Stimulated activated memory B cell treated with anti-CD40 and anti-IgM and Interleukin-4, amounts not matched to agents 10 μg/mL and 1 μg/mL and 100 μg/mL, for 72 hours (primary cell): ENCODE measurements around the gene EVA1A.

ENCODE experiments used
- ATAC-seq: fragments of 150-1000 bp; cut with Tn5 transposase; 2 replicates; pipeline ENCODE4 v1.10.0; 2021
- H3K27ac Mint-ChIP-seq: one replicate; pipeline ENCODE4 v1.8.0; 2022; ENCODE audit warnings: mild to moderate bottlenecking, mixed read lengths
- H3K27me3 Mint-ChIP-seq: one replicate; pipeline ENCODE4 v1.8.0; 2022; ENCODE audit warnings: mixed read lengths
- H3K36me3 Mint-ChIP-seq: one replicate; pipeline ENCODE4 v1.8.0; 2022; ENCODE audit warnings: mixed read lengths
- H3K4me1 Mint-ChIP-seq: one replicate; pipeline ENCODE4 v1.8.0; 2022; ENCODE audit warnings: mixed read lengths
- H3K4me3 Mint-ChIP-seq: one replicate; pipeline ENCODE4 v1.8.0; 2022; ENCODE audit warnings: mild to moderate bottlenecking, moderate library complexity, mixed read lengths
- H3K9me3 Mint-ChIP-seq: one replicate; pipeline ENCODE4 v1.8.0; 2022; ENCODE audit warnings: mixed read lengths

EVA1A gene

DNA sequence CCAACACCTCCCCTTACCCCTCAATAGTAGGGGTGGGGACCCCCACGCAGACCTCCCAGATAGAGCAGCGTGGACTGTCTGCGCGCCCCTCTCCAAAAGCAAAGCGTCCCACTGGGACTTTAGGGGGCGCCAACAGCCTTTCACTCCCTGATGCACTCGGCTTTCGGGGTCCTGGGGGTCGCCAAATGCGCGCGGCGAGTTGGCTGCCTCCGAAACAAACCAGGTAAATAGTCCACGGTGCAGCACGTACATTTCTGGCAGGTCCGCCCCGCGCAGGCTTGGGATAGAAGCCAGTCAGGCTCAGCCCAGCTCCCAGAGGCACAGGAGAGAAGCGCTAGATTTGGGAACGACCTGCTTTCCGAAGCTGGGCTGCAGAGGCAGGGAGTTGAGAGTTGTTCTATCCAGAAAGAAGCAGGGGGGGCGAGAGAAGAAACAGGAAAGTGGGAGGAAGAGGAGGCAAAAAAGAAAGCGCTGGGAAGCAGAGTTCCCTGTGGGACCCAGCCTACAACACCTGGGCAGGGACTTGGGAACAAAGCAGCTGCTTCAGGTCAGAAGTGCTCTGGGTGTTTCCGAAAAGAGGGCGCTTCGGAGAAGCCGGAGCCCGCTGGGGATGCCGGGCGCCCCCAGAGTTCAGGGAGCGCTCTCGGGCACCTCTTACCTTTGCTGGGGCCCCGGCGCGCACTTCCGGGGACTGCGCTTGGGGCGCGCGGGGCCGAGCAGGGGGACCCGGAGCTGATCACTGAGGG is 544 bp downstream of the EVA1A start:
- Mint-ChIP-seq H3K27me3 (peaks cover 55% of the 10 kb centered on the region), H3K27ac (no peak overlapping the region), H3K36me3 (no peaks in the 10 kb centered on the region), H3K4me1 (peaks cover 14% of the 10 kb centered on the region), H3K4me3 (peak overlapping the region; percentile 83), H3K9me3 (no peaks in the 10 kb centered on the region)
- ATAC-seq: peak; percentile 40

- ATAC-seq: no peak
- H3K27ac Mint-ChIP-seq: no peak overlapping the region
- peaks cover 60% of the 10 kb centered on the region for H3K27me3 Mint-ChIP-seq
Measured at GRCh38 chr2:75559680-75560021, 1.1 kb downstream of the EVA1A start.

GRCh38 chr2:75558786-75559679 is 1.7 kb downstream of the EVA1A start:
- H3K27me3 Mint-ChIP-seq: peaks cover 63% of the 10 kb centered on the region
- no peak for ATAC-seq
- H3K9me3 Mint-ChIP-seq: no peaks in the 10 kb centered on the region
- no peaks in the 10 kb centered on the region for H3K36me3 Mint-ChIP-seq
- H3K4me3 Mint-ChIP-seq: no peak overlapping the region
- H3K4me1 Mint-ChIP-seq: peaks cover 14% of the 10 kb centered on the region
- H3K27ac Mint-ChIP-seq: no peak overlapping the region

More at GRCh38 chr2:75559680-75560021, 1.1 kb downstream of the EVA1A start:
- no peaks in the 10 kb centered on the region for H3K36me3 Mint-ChIP-seq
- H3K4me3 Mint-ChIP-seq: peak overlapping the region; percentile 83
- no peaks in the 10 kb centered on the region for H3K9me3 Mint-ChIP-seq
- peaks cover 14% of the 10 kb centered on the region for H3K4me1 Mint-ChIP-seq

- Mint-ChIP-seq H3K27me3 (peaks cover 63% of the 10 kb centered on the region), H3K9me3 (no peaks in the 10 kb centered on the region), H3K4me1 (peaks cover 14% of the 10 kb centered on the region), H3K27ac (no peak overlapping the region), H3K36me3 (no peaks in the 10 kb centered on the region), H3K4me3 (no peak overlapping the region)
- no peak for ATAC-seq
Measured at GRCh38 chr2:75558136-75558535, 2.6 kb downstream of the EVA1A start.

GRCh38 chr2:75557474-75558133 is 3.1 kb downstream of the EVA1A start:
- Mint-ChIP-seq H3K36me3 (no peaks in the 10 kb centered on the region), H3K27ac (no peak overlapping the region), H3K4me3 (no peak overlapping the region), H3K27me3 (peaks cover 69% of the 10 kb centered on the region), H3K9me3 (no peaks in the 10 kb centered on the region), H3K4me1 (peaks cover 14% of the 10 kb centered on the region)
- ATAC-seq: no peak

DNA sequence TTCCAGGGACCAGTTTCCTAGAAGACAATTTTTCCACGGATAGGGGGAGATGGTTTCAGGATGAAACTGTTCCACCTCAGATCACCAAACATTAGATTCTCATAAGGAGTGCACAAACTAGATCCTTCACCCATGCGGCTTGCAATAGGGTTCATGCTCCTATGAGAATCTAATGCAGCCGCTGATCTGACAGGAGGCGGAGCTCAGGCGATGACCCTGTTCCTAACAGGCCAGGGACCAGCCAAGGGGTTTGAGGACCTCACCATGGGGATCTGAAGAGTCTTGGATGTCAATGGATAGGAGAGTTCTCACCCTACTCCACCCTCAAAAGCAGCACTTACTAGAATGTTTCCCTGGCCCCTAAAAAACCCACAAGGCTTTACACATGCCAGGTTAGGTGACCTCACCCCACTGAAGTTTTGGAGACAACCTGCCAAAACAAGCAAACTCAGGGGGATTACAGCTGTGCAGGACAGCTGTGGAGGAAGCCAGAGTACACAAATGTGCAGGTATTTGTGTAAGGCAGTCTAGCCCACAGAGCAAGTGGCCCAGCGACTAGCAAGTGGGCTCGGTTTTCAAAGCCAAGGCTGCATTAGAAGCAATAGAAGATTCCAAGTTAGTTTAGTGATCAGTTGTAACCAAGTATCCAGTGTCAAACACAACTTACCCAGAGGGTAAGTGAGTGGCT is 3.9 kb downstream of the EVA1A start:
- Mint-ChIP-seq H3K27me3 (peaks cover 73% of the 10 kb centered on the region), H3K27ac (no peak overlapping the region), H3K4me3 (no peak overlapping the region), H3K4me1 (peaks cover 14% of the 10 kb centered on the region), H3K9me3 (no peaks in the 10 kb centered on the region), H3K36me3 (no peaks in the 10 kb centered on the region)
- no peak for ATAC-seq

DNA sequence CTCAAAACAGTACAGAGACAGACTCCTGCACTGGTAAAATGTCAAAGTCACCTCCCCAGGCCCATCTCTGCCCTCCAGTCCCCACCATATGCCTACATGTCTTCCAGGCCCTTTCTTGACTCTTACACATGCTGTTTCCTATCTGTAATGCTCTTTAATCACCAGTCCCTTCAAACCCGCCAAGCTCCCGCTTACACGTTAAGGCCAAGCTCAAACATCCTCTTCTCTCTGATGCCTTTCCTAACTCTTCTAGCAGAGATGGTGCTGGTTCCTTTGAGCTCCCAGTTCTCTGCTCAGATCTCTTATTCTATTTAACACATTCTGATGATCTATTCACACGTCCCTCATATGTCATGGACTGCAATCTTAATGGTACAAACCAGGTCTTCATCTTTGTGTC is 5.0 kb downstream of the EVA1A start:
- Mint-ChIP-seq H3K9me3 (no peaks in the 10 kb centered on the region), H3K27ac (no peak overlapping the region), H3K4me3 (no peak overlapping the region), H3K4me1 (peaks cover 8% of the 10 kb centered on the region), H3K36me3 (no peaks in the 10 kb centered on the region), H3K27me3 (peaks cover 72% of the 10 kb centered on the region)
- no peak for ATAC-seq

- Mint-ChIP-seq H3K4me1 (no peaks in the 10 kb centered on the region), H3K9me3 (no peaks in the 10 kb centered on the region), H3K4me3 (no peak overlapping the region), H3K27ac (no peak overlapping the region), H3K36me3 (no peaks in the 10 kb centered on the region), H3K27me3 (peaks cover 55% of the 10 kb centered on the region)
- ATAC-seq: no peak
Measured at GRCh38 chr2:75553935-75554531, 6.7 kb downstream of the EVA1A start.

- Mint-ChIP-seq H3K4me3 (no peak overlapping the region), H3K27ac (no peak overlapping the region), H3K36me3 (no peaks in the 10 kb centered on the region), H3K4me1 (no peaks in the 10 kb centered on the region), H3K27me3 (peaks cover 61% of the 10 kb centered on the region), H3K9me3 (no peaks in the 10 kb centered on the region)
- ATAC-seq: no peak
Measured at GRCh38 chr2:75552222-75552621, 8.5 kb downstream of the EVA1A start.

- no peak overlapping the region for H3K27ac Mint-ChIP-seq
- no peak for ATAC-seq
Measured at GRCh38 chr2:75551434-75551833, 9.3 kb downstream of the EVA1A start.

GRCh38 chr2:75549401-75550253 is 11.1 kb downstream of the EVA1A start:
- Mint-ChIP-seq H3K27me3 (peaks cover 50% of the 10 kb centered on the region), H3K36me3 (no peaks in the 10 kb centered on the region), H3K27ac (no peak overlapping the region), H3K4me3 (no peak overlapping the region), H3K4me1 (no peaks in the 10 kb centered on the region), H3K9me3 (no peaks in the 10 kb centered on the region)
- no peak for ATAC-seq

More at GRCh38 chr2:75551434-75551833, 9.3 kb downstream of the EVA1A start:
- Mint-ChIP-seq H3K27me3 (peaks cover 61% of the 10 kb centered on the region), H3K4me1 (no peaks in the 10 kb centered on the region), H3K4me3 (no peak overlapping the region), H3K36me3 (no peaks in the 10 kb centered on the region), H3K9me3 (no peaks in the 10 kb centered on the region)

DNA sequence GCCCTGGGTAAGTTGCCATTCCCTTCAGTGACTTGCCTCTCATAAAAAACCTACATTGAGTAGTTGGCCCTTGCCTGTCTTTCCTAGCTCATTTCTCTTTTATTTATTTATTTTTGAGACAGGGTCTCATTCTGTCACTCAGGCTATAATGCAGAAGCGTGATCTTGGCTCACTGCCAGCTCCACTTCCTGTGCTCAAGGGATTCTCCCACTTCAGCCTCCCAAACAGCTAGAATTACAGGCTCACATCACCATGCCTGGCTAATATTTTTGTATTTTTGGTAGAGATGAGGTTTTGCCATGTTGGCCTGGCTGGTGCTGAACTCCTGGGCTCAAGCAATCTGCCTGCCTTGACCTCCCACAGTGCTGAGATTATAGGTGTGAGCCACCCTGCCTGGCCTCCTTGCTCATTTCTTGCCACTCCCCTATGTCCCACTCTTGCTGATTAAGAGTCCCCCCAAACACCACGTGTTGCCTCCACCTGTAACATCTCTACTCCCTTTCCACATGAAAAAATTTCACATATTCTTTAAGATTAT is 12.6 kb downstream of the EVA1A start:
- H3K4me3 Mint-ChIP-seq: no peak overlapping the region
- H3K4me1 Mint-ChIP-seq: no peaks in the 10 kb centered on the region
- H3K27me3 Mint-ChIP-seq: peaks cover 37% of the 10 kb centered on the region
- H3K9me3 Mint-ChIP-seq: no peaks in the 10 kb centered on the region
- H3K27ac Mint-ChIP-seq: no peak overlapping the region
- ATAC-seq: no peak
- H3K36me3 Mint-ChIP-seq: no peaks in the 10 kb centered on the region

DNA sequence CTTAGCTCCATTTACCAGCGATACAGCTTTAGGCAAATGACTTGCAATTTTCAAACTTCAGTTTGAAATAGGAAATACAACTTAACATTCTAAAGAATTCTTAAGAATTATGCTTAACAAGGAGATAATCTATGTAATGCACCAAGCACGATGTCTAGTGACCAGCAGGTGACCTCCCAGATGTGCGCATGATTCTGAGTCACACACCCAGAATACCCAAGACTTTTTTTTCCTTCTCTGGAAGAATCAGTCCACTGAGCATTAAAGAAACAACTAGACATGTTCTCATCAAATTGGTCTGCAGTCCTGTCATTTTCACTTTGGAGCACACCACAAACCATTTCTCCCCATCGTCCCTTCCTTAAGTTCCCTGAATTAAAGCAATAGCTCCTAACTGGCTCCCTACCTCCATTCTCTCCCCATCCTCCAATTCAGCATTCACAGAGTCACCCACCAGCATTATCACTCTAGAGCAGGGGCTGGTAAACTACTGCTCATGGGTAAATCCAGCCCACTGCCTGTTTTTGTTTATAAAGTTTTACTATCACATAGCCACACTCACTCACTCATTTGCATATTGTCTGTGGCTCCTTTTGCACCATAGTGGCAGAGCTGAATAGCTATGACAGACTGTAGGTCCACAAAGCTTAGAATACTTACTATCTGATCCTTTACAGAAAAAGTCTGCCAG is 13.2 kb downstream of the EVA1A start:
- no peaks in the 10 kb centered on the region for H3K4me1 Mint-ChIP-seq
- H3K27ac Mint-ChIP-seq: no peak overlapping the region
- no peaks in the 10 kb centered on the region for H3K36me3 Mint-ChIP-seq
- H3K4me3 Mint-ChIP-seq: no peak overlapping the region
- peaks cover 37% of the 10 kb centered on the region for H3K27me3 Mint-ChIP-seq
- no peak for ATAC-seq
- peaks cover under 1% of the 10 kb centered on the region for H3K9me3 Mint-ChIP-seq
